Subcutaneous adipose tissue (tissue), 4 donors: ENCODE results near the gene MCEE. TPM values are rescaled to one million over a fixed set of nuclear protein-coding genes. Genes with fewer than 3 reads are reported as not detected.

Experiments
- CTCF ChIP-seq: fragments of 450-650 bp; IDR thresholded peaks from one replicate; pipeline ENCODE4 v1.5.1; 2016; ENCODE audit warnings: low read depth, mild to moderate bottlenecking, control low read depth, antibody characterized with exemption, moderate library complexity
- total RNA-seq, 4 donors: library from RNA; depleted of rRNA; stranded (reverse); fragments of >200 nt; gene quantifications; one replicate each; pipeline ENCODE4 v1.1.0, GENCODE V29; 2016

Gene MCEE
- total RNA-seq, 4 donors from 2014 or later, result 12.1 to 53.2 (median 21.1) TPM

DNA sequence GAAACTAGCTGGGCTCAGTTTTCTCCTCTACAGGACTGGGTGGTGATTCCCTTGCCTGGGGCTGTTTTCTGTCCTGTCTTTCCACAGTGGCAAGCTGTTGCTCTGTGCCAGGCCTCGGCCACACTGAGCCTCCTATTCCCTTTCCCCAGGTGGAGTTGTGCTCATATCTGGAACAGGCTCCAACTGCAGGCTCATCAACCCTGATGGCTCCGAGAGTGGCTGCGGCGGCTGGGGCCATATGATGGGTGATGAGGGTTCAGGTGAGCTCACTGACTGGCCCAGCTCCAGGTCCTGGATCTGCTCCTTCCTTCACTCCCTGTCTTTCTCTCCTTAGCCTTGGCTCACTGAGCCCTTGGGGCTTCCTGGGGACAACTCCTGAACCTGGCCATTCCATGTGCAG, 57.5 kb downstream of the MCEE start:
- no peak for TF ChIP-seq CTCF

DNA sequence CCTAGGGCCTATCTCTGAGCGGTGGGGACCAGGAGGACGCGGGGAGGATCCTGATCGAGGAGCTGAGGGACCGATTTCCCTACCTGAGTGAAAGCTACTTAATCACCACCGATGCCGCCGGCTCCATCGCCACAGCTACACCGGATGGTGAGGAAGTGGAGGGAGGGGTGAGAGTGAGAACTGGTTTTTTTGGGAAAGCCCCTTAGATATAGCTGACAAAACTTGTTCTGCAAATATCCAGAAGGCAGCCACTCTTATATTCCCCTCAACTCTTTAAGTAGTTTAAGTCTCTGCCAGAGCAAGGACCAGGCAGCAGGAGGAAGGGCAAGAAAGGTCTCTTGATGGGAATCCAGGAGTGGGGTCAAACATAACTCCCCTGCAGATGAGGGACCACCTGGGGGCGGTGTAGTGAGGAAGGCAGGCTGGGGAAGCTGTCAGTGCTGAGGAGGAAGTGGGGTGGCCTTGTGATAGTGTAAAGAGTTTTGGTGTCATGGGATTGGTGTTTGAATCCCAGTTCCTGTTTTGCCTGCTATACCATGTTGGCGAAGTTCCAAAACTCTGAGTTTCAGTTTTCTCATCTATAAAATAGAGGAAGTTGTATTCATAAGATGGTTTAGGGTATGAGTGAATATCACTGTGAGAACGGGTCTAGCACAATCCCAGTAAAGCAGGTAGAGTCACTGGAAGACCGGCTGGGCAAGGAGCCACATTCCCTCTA, 58.2 kb downstream of the MCEE start:
- TF ChIP-seq CTCF, result no peak

DNA sequence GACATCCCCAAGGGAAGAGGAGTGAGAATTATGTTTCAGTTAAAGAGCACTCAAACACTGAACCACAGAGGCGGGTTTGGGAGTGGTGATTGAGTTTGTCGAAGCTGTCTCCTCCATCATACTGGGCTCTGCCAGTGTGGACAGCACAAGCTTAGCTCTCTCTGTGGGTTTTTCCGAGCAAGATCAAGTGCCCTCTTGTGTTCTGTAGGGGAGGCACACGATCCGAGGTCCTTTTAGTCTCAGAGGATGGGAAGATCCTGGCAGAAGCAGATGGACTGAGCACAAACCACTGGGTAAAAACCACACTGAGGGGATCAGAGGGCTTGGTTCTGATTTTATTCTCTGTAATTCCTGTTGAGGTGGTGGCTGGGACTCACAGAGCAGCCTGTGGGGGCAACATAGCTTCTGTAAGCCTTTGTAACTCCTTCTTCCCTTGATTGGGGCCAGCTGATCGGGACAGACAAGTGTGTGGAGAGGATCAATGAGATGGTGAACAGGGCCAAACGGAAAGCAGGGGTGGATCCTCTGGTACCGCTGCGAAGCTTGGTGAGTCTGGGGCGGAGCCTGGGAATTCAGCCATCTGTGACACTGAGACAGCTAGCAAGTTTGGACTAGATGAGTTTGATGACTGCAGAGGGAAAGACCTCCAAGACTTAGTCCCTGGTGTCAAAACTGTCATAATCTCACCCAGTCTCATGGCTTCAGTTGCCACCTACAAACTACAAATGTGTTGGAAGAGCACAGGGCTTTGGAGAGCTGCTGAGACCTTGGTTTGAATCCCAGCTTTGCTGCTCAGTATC, 59.5 kb downstream of the MCEE start:
- TF ChIP-seq CTCF, result no peak

GRCh38 chr2:71069376-71069775, 60.7 kb downstream of the MCEE start:
- no peak for TF ChIP-seq CTCF

- no peak for TF ChIP-seq CTCF
Measured at GRCh38 chr2:71068218-71069035, 61.6 kb downstream of the MCEE start, which contains the start of gene NAGK. Gene NAGK (plus strand): TSS chr2:71068648. CDS start chr2:71068684, 36 bp downstream.

- no peak for TF ChIP-seq CTCF
Measured at GRCh38 chr2:71067567-71068217, 62.3 kb downstream of the MCEE start.
